ENCODE measurements around the gene VTN.

VTN gene

DNA sequence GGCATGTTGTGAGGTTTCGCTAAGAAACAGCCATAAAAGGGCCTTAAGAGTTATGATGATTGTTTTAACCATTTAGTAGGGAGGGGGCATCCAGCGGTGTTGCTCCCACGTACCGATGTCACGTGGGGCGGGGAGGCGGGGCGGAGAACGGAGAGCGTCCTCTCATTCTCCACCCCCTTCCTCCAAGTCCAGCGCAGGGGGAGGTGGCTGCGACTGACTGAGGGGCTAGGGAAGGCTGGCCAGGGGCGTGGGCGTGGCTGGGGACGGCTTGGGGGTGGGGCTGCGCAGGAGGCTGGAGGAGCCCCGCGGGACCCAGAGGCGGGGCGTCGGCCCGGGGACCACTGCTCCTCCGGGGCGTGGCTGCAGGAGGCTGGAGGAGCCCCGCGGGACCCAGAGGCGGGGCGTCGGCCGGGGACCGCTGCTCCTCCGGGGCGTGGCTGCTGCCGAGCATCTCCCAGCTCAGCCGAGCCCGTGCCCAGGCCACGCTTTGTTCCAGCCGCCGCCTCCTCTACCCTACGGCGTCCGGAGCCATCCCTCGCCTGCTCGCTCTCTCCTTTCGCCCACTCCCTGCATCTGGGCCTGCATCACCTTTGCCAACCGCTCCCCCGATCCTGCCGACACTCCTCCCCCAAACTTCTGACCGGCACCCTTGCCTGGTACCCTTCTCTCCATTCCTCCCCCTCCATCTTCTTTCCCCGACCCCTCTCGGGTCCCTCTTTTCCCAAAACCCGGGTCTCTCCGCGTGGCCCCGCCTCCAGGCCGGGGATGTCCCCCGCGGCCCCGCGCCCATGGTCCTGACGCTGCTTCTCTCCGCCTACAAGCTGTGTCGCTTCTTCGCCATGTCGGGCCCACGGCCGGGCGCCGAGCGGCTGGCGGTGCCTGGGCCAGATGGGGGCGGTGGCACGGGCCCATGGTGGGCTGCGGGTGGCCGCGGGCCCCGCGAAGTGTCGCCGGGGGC is 1.4 kb upstream of the VTN start, which contains the start of gene SARM1:
Gene SARM1 (plus strand): TSS at position 450 of the 958 bp plus-strand sequence. CDS start 339 bp downstream, at position 789.
- TF ChIP-seq, protein P1, sequence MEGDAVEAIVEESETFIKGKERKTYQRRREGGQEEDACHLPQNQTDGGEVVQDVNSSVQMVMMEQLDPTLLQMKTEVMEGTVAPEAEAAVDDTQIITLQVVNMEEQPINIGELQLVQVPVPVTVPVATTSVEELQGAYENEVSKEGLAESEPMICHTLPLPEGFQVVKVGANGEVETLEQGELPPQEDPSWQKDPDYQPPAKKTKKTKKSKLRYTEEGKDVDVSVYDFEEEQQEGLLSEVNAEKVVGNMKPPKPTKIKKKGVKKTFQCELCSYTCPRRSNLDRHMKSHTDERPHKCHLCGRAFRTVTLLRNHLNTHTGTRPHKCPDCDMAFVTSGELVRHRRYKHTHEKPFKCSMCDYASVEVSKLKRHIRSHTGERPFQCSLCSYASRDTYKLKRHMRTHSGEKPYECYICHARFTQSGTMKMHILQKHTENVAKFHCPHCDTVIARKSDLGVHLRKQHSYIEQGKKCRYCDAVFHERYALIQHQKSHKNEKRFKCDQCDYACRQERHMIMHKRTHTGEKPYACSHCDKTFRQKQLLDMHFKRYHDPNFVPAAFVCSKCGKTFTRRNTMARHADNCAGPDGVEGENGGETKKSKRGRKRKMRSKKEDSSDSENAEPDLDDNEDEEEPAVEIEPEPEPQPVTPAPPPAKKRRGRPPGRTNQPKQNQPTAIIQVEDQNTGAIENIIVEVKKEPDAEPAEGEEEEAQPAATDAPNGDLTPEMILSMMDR (IDR thresholded peaks at IDR 0.05): no peak

DNA sequence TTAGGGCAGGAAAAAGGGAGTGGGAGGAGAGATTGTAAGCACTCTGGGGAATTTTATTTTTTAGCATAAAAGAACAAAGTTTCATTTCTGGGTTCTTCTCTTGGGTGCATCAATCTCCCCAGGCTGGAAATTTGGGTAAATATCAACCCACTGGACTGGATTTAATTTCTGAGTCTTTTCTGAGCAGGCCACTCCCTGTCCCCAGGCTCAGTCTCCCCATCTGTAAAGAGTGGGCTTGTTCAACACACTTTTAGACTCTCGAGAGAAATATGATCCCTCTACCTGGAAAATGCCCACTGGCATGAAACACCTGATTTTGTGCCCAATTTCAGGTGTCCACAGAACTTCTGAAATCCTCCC is 617 bp upstream of the VTN start:
- TF ChIP-seq, protein P1 (IDR thresholded peaks at IDR 0.05): no peak

DNA sequence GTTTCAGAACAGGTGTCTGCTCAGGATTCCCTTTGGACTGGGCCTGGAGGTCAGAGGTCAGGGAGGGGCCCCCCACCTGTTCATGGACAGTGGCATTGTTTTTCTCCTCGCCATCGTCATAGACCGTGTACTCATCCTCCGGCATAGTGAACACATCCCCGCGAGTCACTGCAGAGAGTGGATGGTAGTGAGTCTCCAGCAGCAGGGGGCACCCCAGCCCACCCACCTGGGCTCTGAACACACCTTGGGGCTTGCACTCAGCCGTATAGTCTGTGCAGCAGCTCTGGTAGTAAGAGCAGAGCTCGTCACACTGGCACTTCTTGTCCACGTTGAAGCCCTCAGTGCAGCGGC is 448 bp downstream of the VTN start:
- TF ChIP-seq, protein P1 (IDR thresholded peaks at IDR 0.05): no peak

DNA sequence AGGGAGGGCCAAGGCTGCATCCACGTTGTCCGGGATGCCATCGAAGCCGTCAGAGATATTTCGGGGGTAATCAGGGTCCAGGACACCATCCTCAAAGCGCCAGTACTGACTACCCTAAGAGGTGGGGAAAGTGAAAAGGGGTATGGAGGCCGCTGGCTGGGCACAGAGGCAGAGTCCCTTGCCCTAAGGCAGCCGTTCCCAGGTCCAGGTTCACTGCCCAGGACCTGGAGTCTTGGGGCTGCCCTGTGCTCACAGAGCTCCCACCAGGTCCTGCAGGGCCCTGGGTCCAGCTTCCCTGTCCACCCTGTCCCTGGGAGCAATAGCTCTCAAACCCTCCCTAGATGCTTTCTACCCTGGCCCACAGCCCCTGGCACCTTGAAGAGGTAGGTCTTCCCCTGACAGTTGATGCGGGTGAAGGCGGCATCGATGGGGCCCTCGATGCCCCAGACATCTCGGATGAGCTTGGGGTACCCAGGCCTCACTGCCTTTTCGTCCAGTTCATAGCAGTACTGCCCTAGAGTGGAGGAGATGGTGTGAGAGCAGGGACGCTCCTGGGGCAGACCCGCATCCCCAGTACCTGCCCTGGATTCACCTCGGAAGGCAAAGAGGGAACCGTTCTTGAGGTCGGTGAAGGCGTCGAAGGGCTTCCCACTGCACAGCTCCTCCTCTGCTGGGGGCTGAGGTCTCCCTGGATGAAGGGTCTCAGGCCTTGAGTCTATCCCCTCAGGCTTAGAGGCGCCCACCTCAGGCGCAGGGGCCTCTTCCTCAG is 1.0 kb downstream of the VTN start:
- TF ChIP-seq, protein P1 (IDR thresholded peaks at IDR 0.05): no peak

DNA sequence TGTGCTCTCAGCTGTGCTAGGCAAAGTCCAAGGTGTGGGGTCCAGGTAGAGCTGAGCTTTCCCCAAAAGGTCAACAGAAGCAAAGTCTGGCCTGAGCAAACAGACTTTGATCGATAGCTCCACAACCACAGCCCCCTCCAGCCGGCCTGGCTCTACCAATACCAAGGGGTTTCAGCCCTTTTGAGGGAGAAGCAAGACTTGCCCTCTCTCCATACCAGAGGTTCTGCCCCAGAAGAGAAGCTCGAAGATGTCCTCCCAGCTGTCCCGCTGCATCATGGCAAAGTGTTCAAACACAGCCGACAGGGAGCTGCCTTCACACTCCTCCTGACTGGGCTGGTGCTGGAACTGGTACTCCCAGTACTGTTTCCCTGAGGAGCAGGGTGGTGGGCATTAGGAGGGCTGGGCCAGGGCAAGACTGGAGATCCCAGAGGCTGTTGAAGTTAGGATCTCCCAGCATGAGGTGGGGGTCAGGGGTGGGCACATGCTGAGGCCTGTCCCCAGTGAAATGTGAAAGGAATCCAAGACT is 1.7 kb downstream of the VTN start:
- TF ChIP-seq, protein P1 (IDR thresholded peaks at IDR 0.05): no peak

DNA sequence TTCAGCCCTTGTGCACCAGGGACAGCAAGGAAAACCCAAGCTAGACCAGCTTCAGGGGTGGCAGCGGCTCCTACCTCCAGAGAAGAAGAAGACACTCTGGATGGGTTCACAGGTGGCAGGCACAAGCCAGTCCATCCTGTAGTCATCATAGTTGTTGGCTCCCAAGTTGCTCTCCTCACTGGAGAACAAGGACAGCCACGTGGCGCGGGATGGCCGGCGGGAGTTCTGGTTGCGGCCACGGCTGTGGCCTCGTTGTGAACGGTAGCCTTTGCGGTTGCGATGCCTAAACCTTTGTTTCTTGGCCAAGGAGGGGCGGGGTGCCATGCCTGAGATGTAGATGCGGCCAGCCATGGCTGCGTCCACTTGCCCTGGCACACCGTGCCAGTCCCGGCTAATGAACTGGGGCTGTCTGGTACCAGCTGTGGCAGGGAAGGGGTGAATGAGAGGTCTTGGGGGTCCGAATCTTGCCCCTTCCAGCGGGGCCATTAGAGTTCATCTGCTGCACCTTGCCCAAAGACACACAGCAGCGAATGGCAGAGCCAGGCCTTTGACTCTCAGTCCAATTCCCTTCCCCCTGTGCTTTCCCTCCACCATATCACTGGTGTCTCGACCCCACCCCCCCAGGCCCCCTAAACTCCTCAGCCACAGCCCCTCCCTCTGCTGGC is 2.3 kb downstream of the VTN start:
- TF ChIP-seq, protein P1 (IDR thresholded peaks at IDR 0.05): no peak

DNA sequence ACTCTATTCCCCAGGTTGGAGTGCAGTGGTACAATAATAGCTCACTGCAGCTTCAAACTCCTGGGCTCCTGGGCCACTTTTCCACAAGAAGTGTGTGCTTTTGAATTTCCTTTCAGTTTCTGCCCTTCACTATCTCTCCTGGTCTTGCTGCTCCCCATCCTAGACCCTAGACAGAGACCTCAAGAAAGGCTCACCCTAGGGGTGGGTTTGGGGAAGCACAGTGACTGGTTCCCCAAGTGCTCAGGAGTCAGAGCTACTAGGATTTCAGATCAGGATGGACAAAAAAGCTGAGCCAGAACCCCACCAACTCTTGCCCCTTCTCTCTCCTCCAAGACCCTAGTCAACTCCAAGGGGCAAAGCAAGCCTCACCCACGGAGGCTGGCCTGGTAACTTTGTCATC is 3.5 kb downstream of the VTN start:
- TF ChIP-seq, protein P1 (IDR thresholded peaks at IDR 0.05): no peak
